ENCODE measurements around the gene MTUS2.

DNA sequence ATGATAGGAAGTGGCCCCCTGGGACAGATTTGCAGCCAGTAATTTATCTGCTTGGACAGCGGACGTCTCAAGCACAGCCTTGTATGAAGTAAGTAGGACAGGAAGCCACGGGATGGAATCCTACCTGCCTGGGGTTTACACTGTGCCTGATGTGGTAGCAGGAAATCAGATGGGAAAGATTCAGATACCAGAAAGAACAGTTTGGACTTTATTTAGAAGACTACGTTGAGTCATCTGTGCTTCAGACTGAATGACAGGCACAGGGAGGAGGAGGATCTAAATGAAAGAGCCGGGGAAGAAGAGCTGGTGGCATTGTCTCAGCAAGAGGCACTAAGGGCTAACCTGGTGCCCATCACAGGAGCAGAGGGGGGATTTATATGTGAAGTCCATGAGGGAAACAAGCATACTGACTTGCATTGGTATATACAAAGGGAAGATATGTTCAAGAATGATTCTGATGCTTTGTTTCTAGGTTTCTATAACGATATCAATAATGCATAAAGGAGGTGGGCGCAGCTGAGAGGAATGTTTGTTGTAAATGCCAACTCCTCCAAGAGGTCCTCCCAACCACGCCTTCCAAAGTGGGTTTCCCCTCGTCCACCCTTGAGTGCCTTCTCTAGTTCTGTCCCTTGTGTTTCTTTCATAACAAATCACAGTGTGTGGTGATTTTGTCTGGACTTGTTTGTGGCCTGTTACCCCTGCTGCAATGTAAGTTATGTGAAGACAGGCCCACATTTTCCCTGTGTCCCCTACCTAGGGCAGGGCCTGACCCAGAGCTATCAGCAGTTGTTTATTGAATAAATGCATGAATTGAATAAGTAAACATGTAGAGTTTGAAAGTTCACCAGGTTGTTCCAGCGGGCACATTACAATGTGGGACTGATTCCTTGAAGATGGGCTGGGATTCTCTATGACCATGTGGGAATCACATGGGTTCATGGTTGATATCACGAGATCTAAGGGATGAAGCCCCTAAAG is 446.9 kb downstream of the MTUS2 start:
- TF ChIP-seq, protein P1, sequence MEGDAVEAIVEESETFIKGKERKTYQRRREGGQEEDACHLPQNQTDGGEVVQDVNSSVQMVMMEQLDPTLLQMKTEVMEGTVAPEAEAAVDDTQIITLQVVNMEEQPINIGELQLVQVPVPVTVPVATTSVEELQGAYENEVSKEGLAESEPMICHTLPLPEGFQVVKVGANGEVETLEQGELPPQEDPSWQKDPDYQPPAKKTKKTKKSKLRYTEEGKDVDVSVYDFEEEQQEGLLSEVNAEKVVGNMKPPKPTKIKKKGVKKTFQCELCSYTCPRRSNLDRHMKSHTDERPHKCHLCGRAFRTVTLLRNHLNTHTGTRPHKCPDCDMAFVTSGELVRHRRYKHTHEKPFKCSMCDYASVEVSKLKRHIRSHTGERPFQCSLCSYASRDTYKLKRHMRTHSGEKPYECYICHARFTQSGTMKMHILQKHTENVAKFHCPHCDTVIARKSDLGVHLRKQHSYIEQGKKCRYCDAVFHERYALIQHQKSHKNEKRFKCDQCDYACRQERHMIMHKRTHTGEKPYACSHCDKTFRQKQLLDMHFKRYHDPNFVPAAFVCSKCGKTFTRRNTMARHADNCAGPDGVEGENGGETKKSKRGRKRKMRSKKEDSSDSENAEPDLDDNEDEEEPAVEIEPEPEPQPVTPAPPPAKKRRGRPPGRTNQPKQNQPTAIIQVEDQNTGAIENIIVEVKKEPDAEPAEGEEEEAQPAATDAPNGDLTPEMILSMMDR (IDR thresholded peaks at IDR 0.05 in 2 of 3, conservative IDR thresholded peaks at IDR 0.05 in 1 of 3; ENCODE audit: control insufficient read depth in 2 of 3, extremely low read depth in 1 of 3, insufficient read depth in 1 of 3, low read depth in 3 of 3, low read length in 3 of 3), result no peak
- TF ChIP-seq ZNF24 (IDR thresholded peaks at IDR 0.05) (no peak), ETV6 (conservative IDR thresholded peaks at IDR 0.05 in 1 of 2, IDR thresholded peaks at IDR 0.05 in 1 of 2; ENCODE audit: borderline replicate concordance in 1 of 2, low read depth in 1 of 2) (no peak), ESRRA (IDR thresholded peaks at IDR 0.05; ENCODE audit: low read length) (no peak), BRCA1 (IDR thresholded peaks at IDR 0.05; ENCODE audit: low read depth, low read length) (no peak), SPI1 (IDR thresholded peaks at IDR 0.05; ENCODE audit: borderline replicate concordance, insufficient read depth, low read depth, low read length) (no peak), NBN (IDR thresholded peaks at IDR 0.05) (no peak), POLR2A (IDR thresholded peaks at IDR 0.05; ENCODE audit: low read depth, low read length) (no peak), SRF (IDR thresholded peaks at IDR 0.05; ENCODE audit: low read depth in 2 of 2, low read length in 2 of 2) (no peak)
